Measurements from ENCODE around the gene SERPINA1.

- TF ChIP-seq NKRF (conservative IDR thresholded peaks at IDR 0.05) (no peak), NFIC (IDR thresholded peaks at IDR 0.05; ENCODE audit: low read depth, low read length) (no peak), EED (IDR thresholded peaks at IDR 0.05; ENCODE audit: low read depth) (no peak), STAT1 (conservative IDR thresholded peaks at IDR 0.05) (no peak), CTCF (IDR thresholded peaks at IDR 0.05 in 2 of 3, conservative IDR thresholded peaks at IDR 0.05 in 1 of 3; ENCODE audit: control insufficient read depth in 2 of 3, extremely low read depth in 1 of 3, insufficient read depth in 1 of 3, low read depth in 3 of 3, low read length in 3 of 3) (no peak), MLLT1 (IDR thresholded peaks at IDR 0.05) (no peak)
Measured at GRCh38 chr14:94406910-94407309, 18.5 kb upstream of the SERPINA1 start.
